A673 (cell line): ENCODE data around the gene ARFGAP1. TPM values are rescaled to one million over a fixed set of nuclear protein-coding genes. Genes with fewer than 3 reads are reported as not detected.

Experiments
- BruUV-seq: library from RNA; stranded (reverse); fragments of 400-500 nt; replicated peaks from 2 replicates; lab custom pipeline; 2021; lab: Mats Ljungman, UMichigan
- CTCF ChIA-PET: fragments of 300-600 bp; sonication (Branson Sonifier 250); formaldehyde crosslinking; loops from one replicate; lab custom pipeline; 2022; ENCODE audit warnings: antibody characterized with exemption; lab: Charles Lee
- POLR2A ChIA-PET: fragments of 300-600 bp; sonication (Branson Sonifier 250); formaldehyde crosslinking; loops from one replicate; lab custom pipeline; 2022; ENCODE audit warnings: antibody characterized with exemption; ENCODE audit not compliant: low non-redundant PET; lab: Charles Lee
- DNase-seq: peaks from one replicate; pipeline ENCODE4 v3.0.0-alpha.2; 2015; ENCODE audit warnings: low spot score
- H3K27ac ChIP-seq: fragments of 200-600 bp; sonication (generic); 2 replicates; pipeline ENCODE4 v1.5.1; 2016; ENCODE audit warnings: mixed run types, low read depth, mild to moderate bottlenecking, mixed read lengths, antibody characterized with exemption, low read length; ENCODE audit not compliant: poor library complexity, severe bottlenecking
- H3K27me3 ChIP-seq: fragments of 200-600 bp; sonication (generic); replicated peaks from 2 replicates; pipeline ENCODE4 v1.6.1; 2017; ENCODE audit warnings: mixed run types, low read depth, mild to moderate bottlenecking, mixed read lengths, antibody characterized with exemption, low read length; ENCODE audit not compliant: insufficient read depth, poor library complexity
- H3K36me3 ChIP-seq: fragments of 200-600 bp; sonication (generic); 2 replicates; pipeline ENCODE4 v1.6.1; 2016; ENCODE audit warnings: mixed run types, mild to moderate bottlenecking, mixed read lengths, antibody characterized with exemption, low read length; ENCODE audit not compliant: insufficient read depth, poor library complexity, severe bottlenecking
- H3K4me1 ChIP-seq: fragments of 200-600 bp; sonication (generic); 2 replicates; pipeline ENCODE4 v1.6.1; 2017; ENCODE audit warnings: mixed run types, mild to moderate bottlenecking, mixed read lengths, antibody characterized with exemption, low read length; ENCODE audit not compliant: insufficient read depth, poor library complexity, severe bottlenecking
- H3K4me3 ChIP-seq: fragments of 200-600 bp; sonication (generic); 2 replicates; pipeline ENCODE4 v1.5.1; 2016; ENCODE audit warnings: low read depth, mixed run types, mild to moderate bottlenecking, mixed read lengths, low read length; ENCODE audit not compliant: poor library complexity, severe bottlenecking
- H3K9me3 ChIP-seq: fragments of 200-600 bp; sonication (generic); 2 replicates; pipeline ENCODE4 v1.6.1; 2016; ENCODE audit warnings: mixed run types, low read depth, mild to moderate bottlenecking, mixed read lengths, antibody characterized with exemption, low read length; ENCODE audit not compliant: poor library complexity, severe bottlenecking
- EZH2 ChIP-seq: fragments of 200-600 bp; sonication (generic); IDR thresholded peaks from 2 replicates; pipeline ENCODE4 v1.6.1; 2017; ENCODE audit warnings: borderline replicate concordance, low read depth, mild to moderate bottlenecking, mixed read lengths, antibody characterized with exemption, low read length; ENCODE audit not compliant: poor library complexity, severe bottlenecking
- intact Hi-C: fragments of 100-400 bp; cut with micrococcal nuclease; formaldehyde crosslinking; loops from one replicate; pipeline ENCODE4 v1.10.0; 2022; ENCODE audit not compliant: unreplicated experiment
- total RNA-seq: library from RNA; stranded (reverse); gene quantifications from 2 replicates; pipeline ENCODE4 v1.2.3, GENCODE V29; 2021
- TF ChIP-seq, protein P1 (sequence below): fragments of 300-800, 200-600 bp; sonication (generic); conservative IDR thresholded peaks from 2 replicates; pipeline ENCODE4 v1.5.1; 2017; ENCODE audit warnings: low read depth, mild to moderate bottlenecking, antibody characterized with exemption, low read length, moderate library complexity, mixed read lengths

ARFGAP1 gene
- total RNA-seq, 1 experiment from 2014 or later, result 90.4 TPM

GRCh38 chr20:63223826-63224207 is 48.8 kb upstream of the ARFGAP1 start:
- H3K36me3 ChIP-seq, result no peaks in the 10 kb centered on the region
- H3K27me3 ChIP-seq, result peaks cover 14% of the 10 kb centered on the region
- no peaks in the 10 kb centered on the region for H3K4me1 ChIP-seq
- DNase-seq, result no peak
- no TSS peak for BruUV-seq
- intact Hi-C loops, result no loop called here
- TF ChIP-seq, protein P1, sequence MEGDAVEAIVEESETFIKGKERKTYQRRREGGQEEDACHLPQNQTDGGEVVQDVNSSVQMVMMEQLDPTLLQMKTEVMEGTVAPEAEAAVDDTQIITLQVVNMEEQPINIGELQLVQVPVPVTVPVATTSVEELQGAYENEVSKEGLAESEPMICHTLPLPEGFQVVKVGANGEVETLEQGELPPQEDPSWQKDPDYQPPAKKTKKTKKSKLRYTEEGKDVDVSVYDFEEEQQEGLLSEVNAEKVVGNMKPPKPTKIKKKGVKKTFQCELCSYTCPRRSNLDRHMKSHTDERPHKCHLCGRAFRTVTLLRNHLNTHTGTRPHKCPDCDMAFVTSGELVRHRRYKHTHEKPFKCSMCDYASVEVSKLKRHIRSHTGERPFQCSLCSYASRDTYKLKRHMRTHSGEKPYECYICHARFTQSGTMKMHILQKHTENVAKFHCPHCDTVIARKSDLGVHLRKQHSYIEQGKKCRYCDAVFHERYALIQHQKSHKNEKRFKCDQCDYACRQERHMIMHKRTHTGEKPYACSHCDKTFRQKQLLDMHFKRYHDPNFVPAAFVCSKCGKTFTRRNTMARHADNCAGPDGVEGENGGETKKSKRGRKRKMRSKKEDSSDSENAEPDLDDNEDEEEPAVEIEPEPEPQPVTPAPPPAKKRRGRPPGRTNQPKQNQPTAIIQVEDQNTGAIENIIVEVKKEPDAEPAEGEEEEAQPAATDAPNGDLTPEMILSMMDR, result no peak
- no peak for TF ChIP-seq EZH2
- ChIA-PET CTCF (interaction anchor here (0.6 to 2.6 kb wide), 6 partner anchors 10 to 359 kb away, joined by 3 to 25 read pairs (median 4); no protein-coding TSS in a partner anchor), POLR2A (no interaction called here)
- no peak overlapping the region for H3K4me3 ChIP-seq
- no peak overlapping the region for H3K27ac ChIP-seq
- H3K9me3 ChIP-seq, result no peaks in the 10 kb centered on the region

GRCh38 chr20:63224412-63225081 is 48.1 kb upstream of the ARFGAP1 start:
- H3K27me3 ChIP-seq, result peaks cover 14% of the 10 kb centered on the region
- no peaks in the 10 kb centered on the region for H3K4me1 ChIP-seq
- intact Hi-C loops, result no loop called here
- TF ChIP-seq, protein P1, result no peak
- TF ChIP-seq EZH2, result no peak
- H3K4me3 ChIP-seq, result no peak overlapping the region
- no peak overlapping the region for H3K27ac ChIP-seq
- CTCF ChIA-PET, result interaction anchor here (1.3 to 2.6 kb wide), 2 partner anchors 9 to 157 kb away, joined by 3 to 25 read pairs; no protein-coding TSS in a partner anchor
- no peak for DNase-seq
- POLR2A ChIA-PET, result no interaction called here
- no peaks in the 10 kb centered on the region for H3K9me3 ChIP-seq
- no peaks in the 10 kb centered on the region for H3K36me3 ChIP-seq
- BruUV-seq, result no TSS peak

- POLR2A ChIA-PET, result no interaction called here
- Histone ChIP-seq H3K4me1 (no peaks in the 10 kb centered on the region), H3K9me3 (no peaks in the 10 kb centered on the region), H3K4me3 (no peak overlapping the region), H3K27me3 (peaks cover 12% of the 10 kb centered on the region), H3K27ac (no peak overlapping the region), H3K36me3 (no peaks in the 10 kb centered on the region)
- no peak for TF ChIP-seq EZH2
- TF ChIP-seq, protein P1, result no peak
- no peak for DNase-seq
- intact Hi-C loops, result no loop called here
- CTCF ChIA-PET, result interaction anchor here (0.6 to 2.6 kb wide), 2 partner anchors 156 to 270 kb away, joined by 3 to 25 read pairs; no protein-coding TSS in a partner anchor
- BruUV-seq, result no TSS peak
Measured at GRCh38 chr20:63225082-63225454, 47.5 kb upstream of the ARFGAP1 start.
